ENCODE measurements around the gene EYS. TPM values are rescaled to one million over a fixed set of nuclear protein-coding genes. Genes with fewer than 3 reads are reported as not detected.

Gene EYS
- total RNA-seq, 4 donors from 2014 or later: under 0.01 TPM; not detected in 3

DNA sequence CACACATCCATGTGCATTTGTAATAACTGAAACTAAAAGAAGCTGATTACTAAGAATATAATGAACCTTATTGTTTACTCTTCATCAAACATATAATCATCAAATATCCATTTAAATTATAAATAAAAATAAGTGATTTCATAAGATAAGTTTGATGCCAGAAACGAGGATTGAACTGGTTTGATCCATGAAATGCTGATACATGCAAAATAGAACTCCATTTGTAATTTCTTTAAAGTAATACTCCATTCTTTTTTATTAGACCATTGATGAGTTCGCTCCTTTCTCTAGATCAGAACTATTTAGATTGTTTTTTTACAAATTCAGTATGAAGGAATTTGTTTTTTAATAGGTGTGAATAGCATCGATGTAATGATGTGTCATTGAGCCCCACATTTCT is 57.6 kb downstream of the EYS start:
- H3K9me3 ChIP-seq: peaks cover 0 to 7% (median 0%) of the 10 kb centered on the region in 4 donors
- no peak overlapping the region for H3K27ac ChIP-seq (replicated peaks in 1 of 4)
- H3K36me3 ChIP-seq: no peaks in the 10 kb centered on the region
- no peak overlapping the region for H3K4me3 ChIP-seq
- 82% methylated on average over 3 of the region's 3 CpGs for WGBS
- no peaks in the 10 kb centered on the region for H3K27me3 ChIP-seq
- no peaks in the 10 kb centered on the region for H3K4me1 ChIP-seq
- intact Hi-C loops (cut with DNase I): no loop called here
- no peak for DNase-seq (ENCODE audit: extremely low spot score)
- TF ChIP-seq POLR2A (IDR thresholded peaks at IDR 0.05; ENCODE audit: low read depth): no peak
- TF ChIP-seq, protein P1, sequence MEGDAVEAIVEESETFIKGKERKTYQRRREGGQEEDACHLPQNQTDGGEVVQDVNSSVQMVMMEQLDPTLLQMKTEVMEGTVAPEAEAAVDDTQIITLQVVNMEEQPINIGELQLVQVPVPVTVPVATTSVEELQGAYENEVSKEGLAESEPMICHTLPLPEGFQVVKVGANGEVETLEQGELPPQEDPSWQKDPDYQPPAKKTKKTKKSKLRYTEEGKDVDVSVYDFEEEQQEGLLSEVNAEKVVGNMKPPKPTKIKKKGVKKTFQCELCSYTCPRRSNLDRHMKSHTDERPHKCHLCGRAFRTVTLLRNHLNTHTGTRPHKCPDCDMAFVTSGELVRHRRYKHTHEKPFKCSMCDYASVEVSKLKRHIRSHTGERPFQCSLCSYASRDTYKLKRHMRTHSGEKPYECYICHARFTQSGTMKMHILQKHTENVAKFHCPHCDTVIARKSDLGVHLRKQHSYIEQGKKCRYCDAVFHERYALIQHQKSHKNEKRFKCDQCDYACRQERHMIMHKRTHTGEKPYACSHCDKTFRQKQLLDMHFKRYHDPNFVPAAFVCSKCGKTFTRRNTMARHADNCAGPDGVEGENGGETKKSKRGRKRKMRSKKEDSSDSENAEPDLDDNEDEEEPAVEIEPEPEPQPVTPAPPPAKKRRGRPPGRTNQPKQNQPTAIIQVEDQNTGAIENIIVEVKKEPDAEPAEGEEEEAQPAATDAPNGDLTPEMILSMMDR (IDR thresholded peaks at IDR 0.05): no peak
- no peak for TF ChIP-seq EP300 (IDR thresholded peaks at IDR 0.05)
- no peak for TF ChIP-seq POLR2AphosphoS5 (IDR thresholded peaks at IDR 0.05)

DNA sequence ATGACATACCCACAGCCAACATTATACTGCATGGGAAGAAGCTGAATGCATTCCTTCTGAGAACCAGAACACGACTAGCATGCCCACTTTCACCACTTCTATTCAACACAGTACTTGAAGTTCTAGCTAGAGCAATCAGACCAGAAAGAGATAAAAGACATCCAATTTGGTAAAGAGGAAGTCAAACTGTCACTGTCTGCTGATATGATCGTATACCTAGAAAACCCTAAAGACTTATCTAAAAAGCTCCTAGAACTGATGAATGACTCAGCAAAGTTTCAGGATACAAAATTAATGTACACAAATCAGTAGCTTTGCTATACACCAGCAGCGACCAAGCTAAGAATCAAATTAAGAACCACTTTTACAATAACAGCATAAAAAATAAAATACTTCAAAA is 60.5 kb downstream of the EYS start:
- peaks cover 0 to 7% (median 0%) of the 10 kb centered on the region in 4 donors for H3K9me3 ChIP-seq
- H3K27ac ChIP-seq (replicated peaks in 1 of 4): no peak overlapping the region
- H3K4me3 ChIP-seq: no peak overlapping the region
- TF ChIP-seq POLR2A (IDR thresholded peaks at IDR 0.05; ENCODE audit: low read depth) (no peak), EP300 (IDR thresholded peaks at IDR 0.05) (no peak), POLR2AphosphoS5 (IDR thresholded peaks at IDR 0.05) (no peak)
- TF ChIP-seq, protein P1 (IDR thresholded peaks at IDR 0.05): no peak
- H3K36me3 ChIP-seq: no peaks in the 10 kb centered on the region
- WGBS: 80% methylated on average over 3 of the region's 3 CpGs
- no peaks in the 10 kb centered on the region for H3K27me3 ChIP-seq
- intact Hi-C loops (cut with DNase I): no loop called here
- no peaks in the 10 kb centered on the region for H3K4me1 ChIP-seq
- no peak for DNase-seq (ENCODE audit: extremely low spot score)

DNA sequence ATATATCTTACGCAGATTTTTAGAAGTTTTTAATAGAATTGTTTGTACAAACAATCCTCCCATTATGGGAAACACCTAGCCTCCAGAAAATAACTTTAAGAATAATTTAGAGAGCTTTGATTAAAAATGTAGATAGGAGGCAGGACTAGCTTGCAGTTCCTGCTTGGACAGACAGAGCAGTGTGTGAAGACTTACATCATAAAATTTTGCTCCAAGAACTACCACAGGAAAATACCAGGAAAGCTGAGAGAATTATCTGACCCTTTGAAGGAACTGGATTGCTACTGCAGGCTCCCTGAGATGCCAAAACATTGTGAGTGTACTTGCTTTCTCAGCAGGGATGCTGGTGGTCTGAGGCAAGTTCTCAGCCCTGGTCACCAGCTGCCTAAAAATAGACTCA is 64.2 kb downstream of the EYS start:
- TF ChIP-seq, protein P1 (IDR thresholded peaks at IDR 0.05): no peak
- TF ChIP-seq EP300 (IDR thresholded peaks at IDR 0.05): no peak
- TF ChIP-seq POLR2AphosphoS5 (IDR thresholded peaks at IDR 0.05): no peak
- no peak for TF ChIP-seq POLR2A (IDR thresholded peaks at IDR 0.05; ENCODE audit: low read depth)
- H3K36me3 ChIP-seq: no peaks in the 10 kb centered on the region
- H3K4me3 ChIP-seq: no peak overlapping the region
- no peaks in the 10 kb centered on the region for H3K27me3 ChIP-seq
- DNase-seq (ENCODE audit: extremely low spot score): no peak
- intact Hi-C loops (cut with DNase I): no loop called here
- peaks cover 0 to 7% (median 0%) of the 10 kb centered on the region in 4 donors for H3K9me3 ChIP-seq
- WGBS: 86% methylated on average over 1 of the region's 1 CpG
- no peaks in the 10 kb centered on the region for H3K4me1 ChIP-seq
- H3K27ac ChIP-seq (replicated peaks in 1 of 4): no peak overlapping the region

DNA sequence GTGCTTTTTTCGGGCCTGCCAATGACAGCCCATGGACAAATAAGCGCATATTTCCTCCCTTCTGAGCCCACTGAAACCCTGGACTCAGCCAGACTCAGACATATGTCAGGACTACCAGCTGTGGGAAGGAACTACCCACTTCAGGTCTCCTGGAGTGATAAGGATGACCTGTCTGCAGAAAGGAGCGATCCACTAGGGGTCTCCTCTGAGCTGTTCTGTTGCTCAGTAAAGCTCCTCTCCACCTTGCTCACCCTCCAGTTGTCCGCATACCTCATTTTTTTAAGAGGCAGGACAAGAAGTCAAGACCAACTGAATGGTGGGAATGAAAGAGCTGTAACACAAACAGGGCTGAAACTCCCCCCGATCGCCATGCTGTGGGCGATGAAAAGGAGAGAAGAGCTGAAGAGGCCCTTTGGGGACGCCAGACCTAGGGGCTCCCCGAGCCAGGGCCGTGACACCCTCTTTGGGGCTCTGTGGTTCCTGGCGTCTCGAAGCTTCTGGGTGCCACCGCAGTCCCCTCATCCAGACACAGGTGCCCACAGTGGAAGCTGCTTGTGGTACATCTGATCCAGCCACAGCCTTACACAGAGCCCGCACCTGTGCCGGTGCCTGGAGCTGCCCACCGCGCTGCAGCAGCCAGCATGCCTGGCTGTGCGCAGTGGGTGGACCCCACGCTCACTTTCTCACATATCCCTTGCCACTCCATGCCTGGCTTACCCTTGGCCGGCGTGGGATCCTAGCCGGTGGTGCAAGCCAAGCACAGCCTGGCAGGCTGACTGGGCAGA is 68.8 kb downstream of the EYS start:
- H3K36me3 ChIP-seq: no peaks in the 10 kb centered on the region
- no peaks in the 10 kb centered on the region for H3K4me1 ChIP-seq
- peaks cover 0 to 3% (median 0%) of the 10 kb centered on the region in 4 donors for H3K27me3 ChIP-seq
- DNase-seq (ENCODE audit: extremely low spot score): no peak
- TF ChIP-seq, protein P1 (IDR thresholded peaks at IDR 0.05): no peak
- TF ChIP-seq POLR2AphosphoS5 (IDR thresholded peaks at IDR 0.05): no peak
- no peak for TF ChIP-seq EP300 (IDR thresholded peaks at IDR 0.05)
- TF ChIP-seq POLR2A (IDR thresholded peaks at IDR 0.05; ENCODE audit: low read depth): no peak
- whole genome bisulfite sequencing: 91% methylated on average over 13 of the region's 22 CpGs
- intact Hi-C loops (cut with DNase I): no loop called here
- no peak overlapping the region for H3K4me3 ChIP-seq
- H3K9me3 ChIP-seq: no peaks in the 10 kb centered on the region
- no peak overlapping the region for H3K27ac ChIP-seq (replicated peaks in 1 of 4)
